ENCODE data around the gene GALR3.

DNA sequence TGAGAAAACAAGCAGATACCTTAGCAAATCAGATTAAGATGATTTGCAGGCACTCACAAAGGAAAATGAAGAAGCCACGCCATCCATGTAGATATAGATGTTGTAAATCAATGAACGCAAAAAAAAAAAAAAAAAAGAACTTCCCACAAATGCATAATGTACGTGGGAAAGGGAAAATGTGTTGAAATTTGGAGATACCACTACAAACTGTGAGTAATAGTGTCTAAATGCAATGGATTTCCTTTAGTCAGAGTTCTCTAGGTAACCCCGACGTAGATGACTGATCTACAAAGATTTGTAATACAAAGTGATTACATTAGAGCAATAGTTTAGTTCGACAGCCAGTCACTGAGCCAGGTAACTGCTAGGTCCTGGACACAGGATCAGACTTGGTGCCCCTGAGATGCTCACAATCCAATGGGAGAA lies 21.7 kb downstream of the GALR3 start:
- TF ChIP-seq EZH2 (IDR thresholded peaks at IDR 0.05; ENCODE audit: insufficient read depth, poor library complexity, severe bottlenecking) (no peak), EZH2phosphoT487 (IDR thresholded peaks at IDR 0.05; ENCODE audit: insufficient read depth, low read depth) (no peak)

All from GM23248 (cell line).